ENCODE measurements around the gene CNOT2. TPM values are rescaled to one million over a fixed set of nuclear protein-coding genes. Genes with fewer than 3 reads are reported as not detected.

CNOT2 gene
- total RNA-seq, 1 experiment from 2014 or later = 49.3 TPM

- ATAC-seq (no peak), DNase-seq (ENCODE audit: low read depth, low spot score) (no peak)
- Histone ChIP-seq H3K27ac (ENCODE audit: low read length) (no peak overlapping the region), H3K27me3 (ENCODE audit: control insufficient read depth, insufficient read depth, low read length) (peaks cover 37% of the 10 kb centered on the region), H3K4me1 (ENCODE audit: control insufficient read depth, insufficient read depth, low read length) (no peaks in the 10 kb centered on the region), H3K4me3 (ENCODE audit: low read depth in 2 of 2, low read length in 2 of 2) (peak overlapping the region; percentile 52 to 55), H3K36me3 (ENCODE audit: control insufficient read depth, insufficient read depth, low read length) (no peaks in the 10 kb centered on the region; the same call in 1 of the 2 replicates), H3K9me3 (ENCODE audit: control insufficient read depth, insufficient read depth, low read depth, low read length) (no peaks in the 10 kb centered on the region)
- intact Hi-C loops (cut with micrococcal nuclease; ENCODE audit: unreplicated experiment) (loop anchor here (5.0 kb wide), 1 partner anchor 210 kb away; no protein-coding TSS in a partner anchor), in situ Hi-C loops (cut with HindIII; ENCODE audit: low pct_unique_long_range_greater_than_20kb, low sequenced_read_pairs) (no loop called here)
- TF ChIP-seq TCF7L2 (IDR thresholded peaks at IDR 0.05; ENCODE audit: low read depth, low read length) (no peak), SIN3A (IDR thresholded peaks at IDR 0.05; ENCODE audit: borderline replicate concordance, insufficient read depth, low read depth, low read length) (no peak), REST (IDR thresholded peaks at IDR 0.05; ENCODE audit: insufficient read depth in 1 of 2, low read depth in 2 of 2, low read length in 1 of 2) (no peak)
- no TSS peak for BruUV-seq (replicated peaks)
- ChIA-PET POLR2A (interaction anchor here (0.7 kb wide), 1 partner anchor 83 kb away, joined by 5 read pairs; no protein-coding TSS in a partner anchor), CTCF (interaction anchor here (0.7 kb wide), 1 partner anchor 272 kb away, joined by 3 read pairs; no protein-coding TSS in a partner anchor)
Observed at GRCh38 chr12:70367258-70368141, 124.3 kb downstream of the CNOT2 start.

DNA sequence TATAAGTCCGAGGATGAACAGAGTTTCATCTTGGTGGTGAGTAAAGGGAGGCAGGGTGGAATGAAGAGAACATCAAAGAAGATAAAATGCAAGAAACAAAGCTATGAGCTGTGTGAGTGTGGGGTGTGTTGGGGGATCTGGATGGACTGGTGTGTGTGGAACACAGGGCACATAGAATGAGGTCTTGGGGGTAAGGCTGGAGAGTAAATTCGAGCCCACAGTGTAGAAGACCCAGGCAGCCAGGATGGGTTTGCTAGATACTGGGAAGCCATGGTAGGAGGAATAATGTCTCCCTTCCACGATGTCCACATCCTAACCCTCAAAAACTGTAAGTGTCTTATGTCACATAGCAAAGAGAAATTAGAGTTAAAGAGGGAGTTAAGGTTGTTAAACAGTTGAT is 129.6 kb downstream of the CNOT2 start:
- Histone ChIP-seq H3K4me1 (ENCODE audit: control insufficient read depth, insufficient read depth, low read length) (no peaks in the 10 kb centered on the region), H3K27me3 (ENCODE audit: control insufficient read depth, insufficient read depth, low read length) (peaks cover 10% of the 10 kb centered on the region), H3K27ac (ENCODE audit: low read length) (no peak overlapping the region), H3K36me3 (ENCODE audit: control insufficient read depth, insufficient read depth, low read length) (no peaks in the 10 kb centered on the region), H3K9me3 (ENCODE audit: control insufficient read depth, insufficient read depth, low read depth, low read length) (no peaks in the 10 kb centered on the region), H3K4me3 (ENCODE audit: low read depth in 2 of 2, low read length in 2 of 2) (no peak overlapping the region)
- POLR2A ChIA-PET = no interaction called here
- no TSS peak for BruUV-seq (replicated peaks)
- in situ Hi-C loops (cut with HindIII; ENCODE audit: low pct_unique_long_range_greater_than_20kb, low sequenced_read_pairs) (no loop called here), intact Hi-C loops (cut with micrococcal nuclease; ENCODE audit: unreplicated experiment) (no loop called here)
- CTCF ChIA-PET = no interaction called here
- no peak for TF ChIP-seq TCF7L2 (IDR thresholded peaks at IDR 0.05; ENCODE audit: low read depth, low read length)
- no peak for TF ChIP-seq SIN3A (IDR thresholded peaks at IDR 0.05; ENCODE audit: borderline replicate concordance, insufficient read depth, low read depth, low read length)
- no peak for TF ChIP-seq REST (IDR thresholded peaks at IDR 0.05; ENCODE audit: insufficient read depth in 1 of 2, low read depth in 2 of 2, low read length in 1 of 2)
- TF ChIP-seq, protein P1, sequence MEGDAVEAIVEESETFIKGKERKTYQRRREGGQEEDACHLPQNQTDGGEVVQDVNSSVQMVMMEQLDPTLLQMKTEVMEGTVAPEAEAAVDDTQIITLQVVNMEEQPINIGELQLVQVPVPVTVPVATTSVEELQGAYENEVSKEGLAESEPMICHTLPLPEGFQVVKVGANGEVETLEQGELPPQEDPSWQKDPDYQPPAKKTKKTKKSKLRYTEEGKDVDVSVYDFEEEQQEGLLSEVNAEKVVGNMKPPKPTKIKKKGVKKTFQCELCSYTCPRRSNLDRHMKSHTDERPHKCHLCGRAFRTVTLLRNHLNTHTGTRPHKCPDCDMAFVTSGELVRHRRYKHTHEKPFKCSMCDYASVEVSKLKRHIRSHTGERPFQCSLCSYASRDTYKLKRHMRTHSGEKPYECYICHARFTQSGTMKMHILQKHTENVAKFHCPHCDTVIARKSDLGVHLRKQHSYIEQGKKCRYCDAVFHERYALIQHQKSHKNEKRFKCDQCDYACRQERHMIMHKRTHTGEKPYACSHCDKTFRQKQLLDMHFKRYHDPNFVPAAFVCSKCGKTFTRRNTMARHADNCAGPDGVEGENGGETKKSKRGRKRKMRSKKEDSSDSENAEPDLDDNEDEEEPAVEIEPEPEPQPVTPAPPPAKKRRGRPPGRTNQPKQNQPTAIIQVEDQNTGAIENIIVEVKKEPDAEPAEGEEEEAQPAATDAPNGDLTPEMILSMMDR (IDR thresholded peaks at IDR 0.05) = no peak
- TF ChIP-seq POLR2AphosphoS5 (IDR thresholded peaks at IDR 0.05; ENCODE audit: low read depth, low read length) = no peak
- ATAC-seq (no peak), DNase-seq (ENCODE audit: low read depth, low spot score) (no peak)
